Stimulated activated CD4-positive, alpha-beta T cell treated with anti-CD3 and anti-CD28 coated beads, Interleukin-4, amount 100 ng/mL, for 1 hour (primary cell): Measurements from ENCODE around the gene PDE6G.
"Not testable (repeated sequence)": the region's sequence is repeated elsewhere in the genome, so short reads cannot be mapped to it uniquely, and the experiment has no call there.

ENCODE experiments used
- DNase-seq: peaks from one replicate; pipeline ENCODE4 v3.0.0-alpha.2; 2020

PDE6G gene

DNA sequence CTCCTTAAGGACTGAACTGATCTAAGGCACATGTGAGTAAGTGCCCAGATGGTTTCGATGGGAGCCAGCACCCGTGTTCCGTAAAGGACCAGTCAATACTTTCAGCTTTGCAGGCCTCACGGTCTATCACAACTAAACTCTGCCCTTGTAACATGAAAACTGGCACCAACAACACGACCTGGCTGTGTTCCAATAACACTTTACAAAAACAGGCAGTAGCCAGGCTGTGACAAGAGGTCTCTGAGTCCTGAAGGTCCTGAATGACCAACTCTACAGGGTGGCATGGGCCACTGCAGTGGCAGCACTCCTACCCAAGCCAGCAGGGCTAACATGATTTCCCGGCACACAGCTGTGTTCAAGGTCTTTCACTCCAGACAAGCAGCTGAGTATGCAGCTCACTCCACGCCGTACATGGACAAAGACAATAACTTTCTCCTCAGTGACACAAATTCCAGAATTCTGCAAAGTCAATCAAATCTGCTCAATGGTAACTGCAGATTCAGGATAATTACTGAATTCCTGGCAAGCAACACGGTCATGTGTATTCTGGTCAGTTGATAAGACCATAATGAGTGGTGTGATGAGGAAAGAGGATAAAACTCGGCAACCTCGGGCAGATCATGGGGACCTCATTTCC lies 34.7 kb downstream of the PDE6G start:
- DNase-seq = no peak

- not testable (repeated sequence) for DNase-seq
These were observed 38.0 kb downstream of the PDE6G start for GRCh38 chr17:81618307-81618706.

GRCh38 chr17:81616877-81617276 lies 39.5 kb downstream of the PDE6G start:
- no peak for DNase-seq

DNA sequence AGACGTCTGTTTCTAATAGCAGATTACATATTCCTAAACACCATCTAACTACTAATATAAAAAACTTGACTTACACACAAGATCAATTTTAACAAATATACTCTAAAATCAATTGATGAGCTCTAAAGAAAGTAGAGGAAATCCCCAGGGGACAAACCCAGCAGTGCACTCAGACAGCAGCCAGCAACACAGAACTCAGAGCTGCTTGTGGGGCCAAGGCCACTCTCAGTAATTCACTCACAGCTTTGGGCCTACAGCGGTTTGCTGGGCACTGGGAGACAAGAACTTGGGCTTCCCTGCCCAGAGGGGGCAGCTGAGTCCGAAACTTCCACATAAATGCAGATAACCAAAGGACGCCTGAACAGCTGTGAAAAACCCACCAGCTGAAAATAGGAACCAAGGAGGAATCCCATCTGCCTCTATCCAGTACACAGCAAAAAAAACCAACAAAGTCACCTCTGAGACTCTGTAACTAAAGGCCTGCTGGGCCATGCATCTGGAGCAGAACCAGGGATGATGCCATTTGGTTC lies 40.9 kb downstream of the PDE6G start:
- no peak for DNase-seq

DNA sequence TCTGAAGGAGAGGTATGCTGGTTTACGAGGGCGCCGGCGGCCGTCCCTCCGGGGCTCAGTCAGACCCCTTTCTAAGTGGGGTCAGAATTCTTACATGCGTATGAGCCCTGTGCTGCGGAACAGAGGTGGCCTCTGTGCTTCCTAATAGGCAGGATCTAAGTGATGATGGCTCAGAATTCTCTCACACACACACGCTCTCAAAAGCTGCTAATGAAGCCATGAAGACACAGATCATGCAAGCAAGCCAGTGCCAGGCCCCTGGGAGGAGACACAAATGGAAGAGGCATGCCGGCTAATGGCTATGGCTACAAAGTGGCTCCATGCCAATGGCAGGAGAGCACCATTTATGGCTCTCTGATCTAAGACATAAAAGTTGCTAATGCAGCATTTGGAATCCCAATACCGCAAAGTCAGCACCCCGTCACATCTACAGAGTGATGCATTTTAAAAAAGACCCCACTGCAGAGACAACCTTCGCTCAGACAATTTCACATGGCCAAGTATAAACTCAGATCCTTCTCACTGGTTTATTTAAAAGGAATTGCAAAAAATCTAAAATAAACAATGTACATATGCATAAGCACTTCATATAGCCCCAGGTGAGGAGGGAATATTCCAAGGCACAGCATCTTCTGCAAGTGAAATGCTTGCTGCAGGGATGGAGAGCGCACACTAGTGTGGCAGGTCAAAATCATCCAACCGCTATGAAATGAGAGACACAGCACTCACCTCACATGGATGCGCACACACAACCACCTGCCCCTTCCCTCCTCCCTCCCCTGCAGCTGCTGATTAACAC lies 44.0 kb downstream of the PDE6G start:
- no peak for DNase-seq

GRCh38 chr17:81609541-81610311 lies 46.6 kb downstream of the PDE6G start:
- no peak for DNase-seq

GRCh38 chr17:81608605-81609004 lies 47.7 kb downstream of the PDE6G start:
- DNase-seq = no peak

DNA sequence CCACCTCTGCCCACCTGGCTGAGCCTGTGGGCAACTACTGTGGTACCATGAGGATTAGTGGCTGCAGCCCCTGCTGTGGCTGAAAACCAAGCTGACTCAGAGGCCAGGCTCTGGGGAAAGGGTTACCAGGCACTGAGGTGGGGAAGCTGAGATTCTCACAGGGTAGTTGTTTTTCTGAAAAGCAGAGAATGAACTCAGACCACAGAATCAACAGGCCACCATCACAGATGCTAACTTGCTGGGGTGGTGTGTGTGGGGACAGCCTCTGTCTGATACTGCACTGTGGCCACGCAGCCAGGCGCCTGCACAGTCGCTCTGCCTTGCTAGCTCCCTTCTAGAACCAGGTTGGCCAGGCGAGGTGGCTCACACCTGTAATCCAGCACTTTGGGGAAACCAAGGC lies 48.3 kb downstream of the PDE6G start:
- DNase-seq = no peak

DNA sequence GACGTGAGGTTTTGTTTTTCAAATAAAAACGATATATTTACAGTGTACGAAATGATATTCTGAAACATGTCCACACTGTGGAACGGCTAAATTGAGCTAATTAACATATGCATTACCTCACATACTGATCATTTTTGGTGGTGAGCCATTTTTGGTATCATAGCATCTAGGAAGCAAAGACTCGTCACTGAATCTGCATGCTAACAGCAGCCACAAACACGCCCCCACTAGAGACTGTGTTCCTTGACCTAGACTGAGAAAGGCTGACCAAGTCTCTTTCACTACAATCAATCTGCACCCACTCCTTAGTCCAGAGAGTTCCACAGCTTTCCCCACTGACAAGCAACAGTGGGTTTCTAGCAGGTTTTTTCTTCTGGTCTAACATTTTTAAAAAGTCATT lies 48.9 kb downstream of the PDE6G start:
- DNase-seq = no peak

GRCh38 chr17:81603846-81604610 lies 52.3 kb downstream of the PDE6G start:
- no peak for DNase-seq

- no peak for DNase-seq
These were observed 54.7 kb downstream of the PDE6G start for GRCh38 chr17:81601525-81602120.
